Muscle layer of colon (tissue), 2 donors: ENCODE results near the gene HEYL.
"Not testable (repeated sequence)": the region's sequence is repeated elsewhere in the genome, so short reads cannot be mapped to it uniquely, and the experiment has no call there.

Experiments
- H3K27ac ChIP-seq: one replicate; pipeline ENCODE4 v1.7.0; 2013; ENCODE audit warnings: low read depth, mild to moderate bottlenecking, low read length, moderate library complexity
- H3K27me3 ChIP-seq, 2 donors: one replicate each; pipeline ENCODE4 v1.7.0; 2013; ENCODE audit warnings: low read length in 2 of 2, mild to moderate bottlenecking in 2 of 2; ENCODE audit not compliant: insufficient read depth in 2 of 2, control insufficient read depth in 1 of 2
- H3K36me3 ChIP-seq: one replicate; pipeline ENCODE4 v1.7.0; 2013; ENCODE audit warnings: mild to moderate bottlenecking, low read length; ENCODE audit not compliant: insufficient read depth
- H3K4me1 ChIP-seq: one replicate; pipeline ENCODE4 v1.7.0; 2013; ENCODE audit warnings: mild to moderate bottlenecking, low read length; ENCODE audit not compliant: insufficient read depth
- H3K4me3 ChIP-seq, 2 donors: one replicate each; pipeline ENCODE4 v1.7.0; 2013; ENCODE audit warnings: low read length in 2 of 2, low read depth in 1 of 2, mild to moderate bottlenecking in 1 of 2, moderate library complexity in 1 of 2
- H3K9ac ChIP-seq: one replicate; pipeline ENCODE4 v1.7.0; 2013; ENCODE audit warnings: low read length
- H3K9me3 ChIP-seq: one replicate; pipeline ENCODE4 v1.7.0; 2013; ENCODE audit warnings: mild to moderate bottlenecking, low read length
- donor health status: abdominal sarcoma.
- donor health status: Adenocarcinoma of cecum.

The HEYL gene

DNA sequence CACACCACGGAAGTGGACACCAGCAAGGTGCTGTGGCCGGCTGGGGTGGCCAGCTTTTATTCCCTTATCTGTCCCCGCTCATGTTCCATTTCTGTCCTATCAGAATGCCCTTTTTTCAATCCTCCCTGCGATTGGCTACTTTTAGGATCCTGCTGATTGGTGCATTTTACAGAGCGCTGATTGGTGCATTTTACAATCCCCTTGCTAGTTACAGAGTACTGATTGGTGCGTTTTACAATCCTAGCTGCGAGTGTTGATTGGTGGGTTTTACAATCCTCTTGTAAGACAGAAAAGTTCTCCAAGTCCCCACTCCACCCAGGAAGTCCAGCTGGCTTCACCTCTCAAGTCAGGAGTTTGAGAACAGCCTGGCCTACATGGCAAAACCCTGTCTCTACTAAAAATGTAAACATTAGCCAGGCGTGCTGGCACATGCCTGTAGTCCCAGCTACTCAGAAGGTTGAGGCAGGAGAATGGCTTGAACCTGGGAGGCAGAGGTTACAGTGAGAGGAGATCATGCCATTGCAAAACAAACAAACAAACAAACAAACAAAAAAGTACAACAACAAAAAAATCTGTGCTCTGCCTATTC, 37.7 kb downstream of the HEYL start:
- H3K27me3 ChIP-seq, H3K36me3 ChIP-seq, H3K9me3 ChIP-seq, H3K27ac ChIP-seq, H3K4me1 ChIP-seq, H3K9ac ChIP-seq, H3K4me3 ChIP-seq: not testable (repeated sequence)

DNA sequence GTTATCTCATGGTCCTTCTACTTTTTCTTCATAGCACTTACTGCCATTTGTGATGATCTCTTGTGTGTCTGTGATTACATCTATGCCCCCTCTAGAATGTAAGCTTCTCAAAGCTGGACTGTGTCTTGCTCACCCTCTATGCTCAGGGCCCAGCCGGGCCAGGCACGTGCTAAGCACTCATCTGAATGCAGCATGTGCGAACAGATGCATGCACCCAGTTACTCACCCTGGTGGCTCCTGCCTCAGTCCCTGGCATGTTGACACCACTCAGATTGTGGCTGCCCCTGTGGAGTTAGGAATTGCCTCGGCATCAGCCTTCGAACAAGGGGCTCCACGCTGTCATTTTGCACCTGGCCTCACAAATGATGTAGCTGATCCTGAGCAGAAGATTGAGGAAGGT, 43.3 kb downstream of the HEYL start:
- no peaks in the 10 kb centered on the region for H3K27me3 ChIP-seq
- no peak overlapping the region for H3K4me3 ChIP-seq
- no peaks in the 10 kb centered on the region for H3K36me3 ChIP-seq
- H3K27ac ChIP-seq: no peak overlapping the region
- H3K9me3 ChIP-seq: no peaks in the 10 kb centered on the region
- no peaks in the 10 kb centered on the region for H3K4me1 ChIP-seq
- no peak overlapping the region for H3K9ac ChIP-seq

DNA sequence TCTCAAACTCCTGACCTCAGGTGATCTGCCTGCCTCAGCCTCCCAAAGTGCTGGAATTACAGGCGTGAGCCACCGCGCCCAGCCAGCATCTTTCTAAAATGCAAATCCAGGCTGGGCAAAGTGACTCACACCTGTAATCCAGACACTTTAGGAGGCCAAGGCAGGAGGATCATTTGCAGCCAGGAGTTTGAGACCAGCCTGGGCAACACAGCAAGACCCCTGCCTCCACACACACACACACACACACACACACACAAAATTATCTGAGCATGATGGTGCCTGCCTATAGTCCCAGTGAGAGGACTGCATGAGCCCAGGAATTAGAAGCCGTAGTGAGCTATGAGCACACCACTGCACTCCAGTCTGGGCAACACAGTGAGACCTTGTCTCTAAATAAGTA, 46.1 kb downstream of the HEYL start:
- Histone ChIP-seq H3K4me1 (no peaks in the 10 kb centered on the region), H3K9me3 (no peaks in the 10 kb centered on the region), H3K4me3 (no peak overlapping the region), H3K9ac (no peak overlapping the region), H3K36me3 (no peaks in the 10 kb centered on the region), H3K27ac (no peak overlapping the region), H3K27me3 (no peaks in the 10 kb centered on the region)

DNA sequence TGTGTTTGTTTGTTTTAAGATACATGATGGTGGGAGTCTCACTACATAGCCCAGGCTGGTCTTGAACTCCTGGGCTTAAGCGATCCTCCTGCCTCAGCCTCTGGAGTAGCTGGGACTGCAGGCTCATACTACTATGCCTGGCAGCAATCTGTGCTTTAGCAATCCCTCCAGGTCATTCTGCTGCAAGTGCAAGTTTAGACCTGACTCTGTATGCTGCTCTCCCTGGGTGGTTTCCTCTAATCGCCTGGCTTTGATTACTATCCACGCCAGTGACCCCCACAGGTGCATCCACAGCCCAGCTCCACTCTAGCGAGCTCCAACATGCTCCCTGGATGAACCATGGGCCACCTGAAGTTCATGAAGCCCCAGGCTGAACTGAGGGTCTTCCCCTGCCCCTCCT, 47.4 kb downstream of the HEYL start:
- Histone ChIP-seq H3K9ac (no peak overlapping the region), H3K4me3 (no peak overlapping the region), H3K4me1 (no peaks in the 10 kb centered on the region), H3K27ac (no peak overlapping the region), H3K27me3 (no peaks in the 10 kb centered on the region), H3K36me3 (no peaks in the 10 kb centered on the region), H3K9me3 (no peaks in the 10 kb centered on the region)

DNA sequence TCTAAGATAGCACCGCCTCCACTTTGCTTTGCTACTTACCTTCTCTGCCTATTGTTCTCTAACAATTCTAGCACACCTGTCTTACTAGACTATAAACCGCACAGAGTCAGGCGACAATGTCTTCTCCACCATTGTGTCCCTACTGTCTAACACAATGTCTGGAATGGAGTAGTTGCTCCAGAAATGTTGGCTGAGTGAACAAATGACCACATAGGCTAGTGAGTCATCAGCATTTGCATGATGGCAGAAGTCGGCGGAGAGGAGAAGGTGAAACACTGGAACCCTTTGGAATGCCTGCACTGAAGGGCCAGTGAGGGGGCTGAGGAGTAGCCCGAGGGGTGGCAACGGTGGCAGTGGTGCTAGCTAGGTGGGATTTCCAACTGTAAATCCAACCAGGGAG, 48.9 kb downstream of the HEYL start:
- Histone ChIP-seq H3K9me3 (no peaks in the 10 kb centered on the region), H3K27me3 (no peaks in the 10 kb centered on the region), H3K36me3 (no peaks in the 10 kb centered on the region), H3K9ac (no peak overlapping the region), H3K4me3 (no peak overlapping the region), H3K27ac (no peak overlapping the region), H3K4me1 (no peaks in the 10 kb centered on the region)

DNA sequence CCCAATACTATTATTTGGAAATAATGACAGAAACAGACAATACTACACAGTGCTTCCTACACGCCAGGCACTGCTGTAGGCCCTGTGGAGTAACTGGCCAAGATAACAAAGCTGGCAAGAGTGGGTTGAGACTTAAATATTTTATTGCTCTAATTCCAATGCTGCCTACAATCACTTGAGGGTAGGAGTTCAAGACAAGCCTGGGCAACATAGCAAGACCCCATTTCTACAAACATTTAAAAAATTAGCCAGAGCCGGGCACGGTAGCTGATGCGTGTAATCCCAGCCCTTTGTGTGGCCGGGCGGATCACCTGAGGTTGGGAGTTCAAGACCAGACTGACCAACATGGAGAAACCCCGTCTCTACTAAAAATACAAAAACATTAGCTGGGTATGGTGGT, 53.5 kb downstream of the HEYL start:
- Histone ChIP-seq H3K9ac (no peak overlapping the region), H3K4me1 (no peaks in the 10 kb centered on the region), H3K27ac (no peak overlapping the region), H3K27me3 (no peaks in the 10 kb centered on the region), H3K4me3 (no peak overlapping the region), H3K36me3 (no peaks in the 10 kb centered on the region), H3K9me3 (no peaks in the 10 kb centered on the region)

DNA sequence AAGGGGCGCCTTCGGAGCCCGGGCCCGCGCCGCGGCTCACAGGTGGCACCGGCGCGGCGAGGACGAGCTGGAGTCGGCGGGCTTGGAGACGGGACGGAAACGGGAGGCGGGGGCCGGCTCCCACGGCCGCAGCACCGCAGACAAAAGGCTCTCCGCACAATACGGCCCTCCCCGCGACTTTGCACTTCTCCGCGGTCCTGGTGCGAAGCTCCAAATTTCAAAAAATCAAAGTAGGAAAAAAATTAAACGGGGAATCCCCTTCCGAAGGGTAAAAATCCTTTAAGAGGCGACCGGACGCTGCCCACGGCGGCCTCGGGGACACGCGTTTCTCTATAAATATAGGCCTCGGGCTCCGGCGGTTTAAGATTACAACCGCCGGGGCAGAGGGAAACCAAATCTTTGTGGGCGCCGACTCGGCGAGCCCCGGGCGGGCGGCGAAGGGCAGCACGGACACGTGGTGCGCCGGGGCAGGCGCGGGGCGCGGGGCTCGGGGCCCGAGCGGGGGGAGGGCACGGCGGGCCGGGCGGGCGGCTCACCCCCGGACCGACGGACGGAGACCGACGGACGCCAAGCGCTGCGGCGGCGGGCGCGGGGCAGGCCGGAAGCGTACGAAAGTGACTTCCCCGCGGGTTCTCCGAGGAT, 63.3 kb downstream of the HEYL start:
- Histone ChIP-seq H3K4me3 (peak overlapping the region; percentile 75 to 80), H3K4me1 (peaks cover 29% of the 10 kb centered on the region), H3K9me3 (no peaks in the 10 kb centered on the region), H3K27me3 (no peaks in the 10 kb centered on the region), H3K36me3 (peaks cover 24% of the 10 kb centered on the region), H3K27ac (peak overlapping the region; percentile 93), H3K9ac (peak overlapping the region; percentile 60)

DNA sequence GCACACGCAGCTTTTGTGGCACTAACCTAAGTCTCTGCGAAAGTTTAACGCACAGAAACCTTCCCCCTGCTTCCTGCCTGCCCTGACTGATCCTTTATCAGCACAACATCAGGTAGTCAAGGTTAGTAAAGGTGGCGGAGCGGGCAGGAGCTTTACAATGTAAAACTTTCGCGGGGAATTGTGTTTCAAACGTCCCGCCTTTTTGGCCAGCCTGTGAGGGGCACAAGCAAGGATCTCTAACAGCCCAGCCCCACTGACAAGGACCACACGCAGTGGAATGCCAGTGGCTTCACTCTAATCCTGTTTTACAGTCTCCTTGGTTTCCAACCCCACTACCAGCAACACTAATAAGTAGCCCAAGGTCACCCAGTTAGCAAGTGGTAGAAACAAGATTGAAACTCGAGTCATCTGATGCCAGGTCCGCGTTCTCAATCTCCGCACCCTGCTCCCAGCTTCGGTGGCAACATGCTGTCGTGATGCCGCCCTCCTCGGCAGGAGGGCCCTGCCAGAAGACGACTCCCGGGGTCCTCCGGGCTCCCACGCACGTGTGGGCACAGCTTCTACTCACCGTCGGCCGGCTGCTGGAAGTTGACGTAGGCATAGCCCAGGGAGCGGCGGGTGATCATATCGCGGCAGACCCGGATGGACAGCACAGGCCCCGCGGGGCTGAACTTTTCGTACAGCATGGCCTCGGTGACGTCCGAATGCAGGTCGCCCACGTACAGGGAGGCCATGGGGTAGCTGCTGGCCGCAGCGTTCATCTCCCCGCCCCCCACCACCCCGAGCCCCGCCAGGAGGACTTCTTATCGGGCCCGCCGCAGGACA, 64.0 kb downstream of the HEYL start:
- Histone ChIP-seq H3K9ac (peak overlapping the region; percentile 60), H3K27me3 (no peaks in the 10 kb centered on the region), H3K4me3 (peak overlapping the region; percentile 75 to 80), H3K4me1 (peaks cover 29% of the 10 kb centered on the region), H3K27ac (peak overlapping the region; percentile 93), H3K9me3 (no peaks in the 10 kb centered on the region), H3K36me3 (peaks cover 31% of the 10 kb centered on the region)

DNA sequence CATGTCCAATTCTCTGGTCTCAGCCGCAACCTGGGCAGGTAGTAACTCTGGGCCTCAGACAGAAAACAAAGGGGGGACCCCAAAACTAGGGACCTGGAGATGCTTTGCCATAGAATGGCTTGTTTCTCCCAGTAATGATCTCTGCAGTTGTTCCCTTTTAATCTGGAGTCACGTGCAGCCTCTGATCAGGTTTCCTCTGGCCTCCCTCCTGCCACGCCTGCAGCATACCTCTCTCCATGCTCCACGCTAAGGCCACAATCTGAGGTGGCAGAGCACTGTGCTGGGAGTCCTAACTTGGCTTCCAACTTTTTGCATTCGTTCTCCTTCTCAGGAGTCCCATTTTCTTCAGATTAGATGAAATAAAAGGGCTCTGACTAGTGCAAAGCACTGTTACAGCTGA, 64.8 kb downstream of the HEYL start:
- no peaks in the 10 kb centered on the region for H3K27me3 ChIP-seq
- peaks cover 29% of the 10 kb centered on the region for H3K4me1 ChIP-seq
- H3K36me3 ChIP-seq: peaks cover 39% of the 10 kb centered on the region
- H3K9ac ChIP-seq: no peak overlapping the region
- H3K27ac ChIP-seq: no peak overlapping the region
- H3K9me3 ChIP-seq: no peaks in the 10 kb centered on the region
- peak overlapping the region; percentile 75 to 80 for H3K4me3 ChIP-seq
